NOMO-1 treated with dmso at 0.1 percent for 144 hours (cell line): Measurements from ENCODE around the gene SLC1A2.

Experiments used
- DNase-seq: peaks from one replicate; lab custom pipeline; 2025; ENCODE audit not compliant: unreplicated experiment; lab: John Stamatoyannopoulos, UW

The SLC1A2 gene

DNA sequence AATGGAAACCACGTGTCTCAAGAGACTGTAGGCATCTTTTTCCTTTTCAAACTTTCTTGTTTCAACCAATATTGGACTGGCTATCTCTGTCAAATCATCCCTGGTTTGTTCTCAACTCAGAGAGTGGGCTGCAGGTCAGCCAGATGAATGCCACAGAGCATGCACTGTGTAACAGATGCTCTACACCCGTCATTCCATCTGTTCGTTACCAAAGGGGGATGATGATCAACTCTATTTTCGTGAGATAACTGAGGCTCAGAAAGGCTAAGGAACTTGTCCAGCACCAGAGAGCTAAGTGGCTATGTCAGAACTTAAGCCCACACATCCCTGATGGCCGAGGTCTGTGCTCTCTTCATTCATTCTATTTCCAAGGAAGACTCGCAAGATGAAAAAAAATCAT, 42.1 kb downstream of the SLC1A2 start:
- DNase-seq = no peak

GRCh38 chr11:35376613-35377012, 42.7 kb downstream of the SLC1A2 start:
- DNase-seq = no peak

DNA sequence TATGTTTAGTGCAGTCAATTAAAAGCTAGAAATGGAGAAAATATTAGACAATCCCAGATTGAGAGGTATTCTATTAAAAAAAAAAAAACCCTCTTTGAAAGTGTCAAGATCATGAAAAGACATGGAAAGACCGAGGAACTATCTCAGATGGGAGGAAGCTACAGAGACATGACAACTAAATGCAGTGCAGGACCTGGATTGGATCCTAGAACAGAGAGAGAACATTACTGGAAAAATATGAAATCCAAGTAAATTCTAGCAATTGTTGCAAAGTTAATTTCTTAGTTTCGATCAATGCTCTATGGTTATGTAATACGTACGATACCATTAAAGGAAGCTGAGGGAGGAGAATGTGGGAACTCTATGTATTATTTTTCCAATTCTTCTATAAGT, 43.2 kb downstream of the SLC1A2 start:
- DNase-seq = no peak

DNA sequence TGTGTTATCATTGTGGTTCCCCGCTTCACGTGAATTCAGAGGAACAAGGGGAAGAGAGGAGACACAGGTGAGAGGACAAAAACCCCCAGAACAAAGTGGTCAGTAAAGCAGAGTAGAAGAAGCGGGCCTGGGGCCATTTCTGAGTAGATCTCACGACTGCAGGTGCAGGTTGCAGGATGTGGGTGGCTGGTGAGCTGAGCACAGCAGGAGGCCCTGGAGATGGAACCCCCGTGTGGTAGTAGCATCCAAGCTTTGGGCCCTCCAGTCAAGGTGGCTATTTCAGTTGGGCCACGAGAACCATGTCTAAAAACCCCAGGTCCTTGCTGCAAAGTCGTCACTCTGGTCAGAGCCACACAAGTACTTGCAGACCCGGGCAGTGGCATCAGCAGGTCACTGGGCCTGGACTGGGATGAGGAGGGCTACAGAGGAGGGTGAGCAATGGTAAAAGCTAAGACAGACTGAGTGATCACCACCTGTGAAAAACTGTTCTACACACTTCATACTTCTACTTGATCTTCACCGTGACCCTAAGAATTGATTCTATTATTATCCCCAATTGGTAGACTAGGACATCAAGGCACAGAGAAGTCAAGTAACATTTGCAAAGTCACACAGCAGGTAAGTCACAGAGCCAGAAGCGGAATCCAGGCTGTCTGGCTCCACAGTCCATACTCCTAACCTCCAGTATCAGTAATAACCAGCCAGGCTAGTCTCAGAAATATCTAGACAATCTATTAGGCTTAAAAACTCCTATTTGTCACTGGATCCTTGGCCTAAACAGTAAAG, 43.8 kb downstream of the SLC1A2 start:
- DNase-seq = no peak

- no peak for DNase-seq
These were observed 45.9 kb downstream of the SLC1A2 start for GRCh38 chr11:35373284-35373933.

DNA sequence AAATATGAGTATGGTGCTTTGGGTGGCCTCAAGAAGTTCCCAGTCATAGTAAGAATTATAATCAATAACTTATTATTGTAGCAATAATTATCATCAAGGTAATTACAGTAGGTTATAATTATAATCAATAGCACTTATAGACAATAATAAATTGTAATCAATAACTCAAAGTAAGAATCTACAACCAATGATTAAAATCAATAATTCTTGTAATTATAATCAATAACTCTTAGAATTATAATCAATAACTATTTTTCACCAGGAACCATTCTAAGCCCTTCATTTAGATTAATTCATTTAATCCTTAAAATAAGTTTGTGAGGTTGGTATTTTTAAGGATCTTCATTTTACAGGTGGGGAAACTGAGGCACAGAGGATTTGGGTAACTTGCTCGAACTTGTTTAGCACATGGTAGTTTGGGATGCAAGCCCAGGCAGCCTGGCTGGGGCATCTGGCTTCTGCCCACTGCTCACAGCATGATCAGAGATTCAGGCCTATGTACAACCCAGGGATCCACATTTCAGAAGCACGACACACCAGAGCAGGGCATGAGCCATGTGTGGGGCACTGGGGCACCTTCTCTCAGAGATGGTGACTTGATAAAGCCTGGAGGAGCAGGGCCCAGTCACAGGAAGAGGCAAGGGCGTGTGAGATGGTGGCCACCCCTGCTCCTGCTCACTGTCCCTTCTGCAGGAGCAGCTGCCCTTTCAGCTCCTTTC, 46.6 kb downstream of the SLC1A2 start:
- DNase-seq = no peak

GRCh38 chr11:35367491-35367890, 51.9 kb downstream of the SLC1A2 start:
- DNase-seq = no peak

DNA sequence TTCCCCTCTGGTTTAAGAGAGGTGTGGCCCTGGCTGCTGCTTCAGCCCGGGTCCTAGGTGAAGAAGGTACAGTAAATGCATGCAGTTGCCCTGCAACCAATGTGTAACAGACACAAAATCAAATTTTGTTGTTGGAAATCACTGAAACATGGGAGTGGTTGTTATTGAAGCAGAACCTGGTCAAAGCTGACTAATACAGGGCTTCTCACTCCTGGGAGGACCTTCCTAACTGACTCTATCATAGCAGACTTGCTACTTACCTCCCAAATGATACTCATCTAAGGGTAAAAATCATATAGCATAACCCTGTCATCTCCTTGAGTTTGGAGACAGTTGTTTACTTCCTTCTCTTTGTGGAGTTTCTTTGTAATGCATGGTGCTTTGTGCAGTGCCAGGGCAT, 52.6 kb downstream of the SLC1A2 start:
- no peak for DNase-seq

DNA sequence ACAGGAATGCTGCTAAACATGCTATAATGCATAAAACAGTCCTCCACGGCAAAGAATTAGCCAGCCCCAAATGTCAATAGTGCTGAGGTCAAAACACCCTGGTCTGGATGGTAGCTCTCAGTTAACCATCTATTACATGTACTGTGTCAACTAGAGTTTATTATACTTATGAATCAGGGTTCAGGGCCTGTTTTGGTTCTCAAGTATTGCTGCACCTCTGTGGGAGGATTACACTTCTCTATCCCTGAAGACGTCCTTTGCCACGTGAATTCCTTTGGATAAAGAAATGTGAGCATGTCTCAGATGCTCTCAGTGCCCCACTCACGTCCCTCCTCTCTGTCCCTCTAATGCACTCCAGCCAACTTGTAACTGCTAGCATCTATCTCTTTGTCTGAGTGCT, 53.4 kb downstream of the SLC1A2 start:
- no peak for DNase-seq

GRCh38 chr11:35365395-35365794, 54.0 kb downstream of the SLC1A2 start:
- no peak for DNase-seq

GRCh38 chr11:35363854-35364780, 55.2 kb downstream of the SLC1A2 start:
- no peak for DNase-seq

DNA sequence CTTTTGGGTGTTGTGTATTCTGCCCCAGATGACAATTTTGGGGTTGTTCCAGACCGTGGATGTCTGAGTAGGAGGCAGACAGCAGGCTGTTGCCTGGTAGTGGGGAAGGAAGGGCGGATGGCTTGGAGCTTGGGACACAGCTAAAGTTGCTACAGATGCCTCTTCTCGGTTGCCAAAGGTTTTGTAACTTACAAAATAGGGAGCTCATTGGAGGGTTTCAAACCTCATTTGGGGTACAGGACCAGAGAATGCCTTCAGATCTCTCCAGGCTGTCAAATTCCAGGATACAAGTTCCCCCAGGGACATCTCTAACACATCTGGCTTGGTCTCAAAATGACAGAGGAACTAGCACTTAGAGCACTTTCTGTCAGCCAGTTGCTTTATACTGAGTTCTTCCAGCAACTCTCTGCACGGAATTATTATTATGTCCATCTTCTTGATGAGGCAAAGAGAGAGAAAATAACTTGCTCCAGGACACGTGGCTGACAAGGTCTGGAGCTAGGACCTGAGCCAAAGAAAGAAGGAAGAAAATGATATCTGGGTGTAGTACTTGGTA, 56.0 kb downstream of the SLC1A2 start:
- DNase-seq = no peak

DNA sequence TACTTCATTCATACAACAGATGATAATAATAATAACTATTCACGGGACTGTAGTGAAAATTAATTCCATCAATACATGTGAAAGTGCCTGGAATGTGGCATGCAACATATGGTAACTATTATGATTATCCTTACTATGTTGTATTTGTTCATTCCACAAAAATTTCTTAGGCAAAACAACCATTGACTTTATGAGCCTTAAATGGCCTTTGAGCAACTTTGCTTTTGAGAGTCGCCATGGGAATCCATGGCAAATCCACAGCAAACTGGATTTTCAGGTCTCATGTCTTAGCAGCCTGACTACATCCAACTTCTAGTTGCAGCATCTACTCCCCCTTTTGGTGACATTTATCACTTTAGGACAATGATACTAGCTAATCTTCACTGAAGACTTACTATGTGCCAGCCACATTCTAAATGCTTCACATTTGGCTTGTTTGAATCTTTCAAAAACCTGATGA, 56.8 kb downstream of the SLC1A2 start:
- DNase-seq = no peak

DNA sequence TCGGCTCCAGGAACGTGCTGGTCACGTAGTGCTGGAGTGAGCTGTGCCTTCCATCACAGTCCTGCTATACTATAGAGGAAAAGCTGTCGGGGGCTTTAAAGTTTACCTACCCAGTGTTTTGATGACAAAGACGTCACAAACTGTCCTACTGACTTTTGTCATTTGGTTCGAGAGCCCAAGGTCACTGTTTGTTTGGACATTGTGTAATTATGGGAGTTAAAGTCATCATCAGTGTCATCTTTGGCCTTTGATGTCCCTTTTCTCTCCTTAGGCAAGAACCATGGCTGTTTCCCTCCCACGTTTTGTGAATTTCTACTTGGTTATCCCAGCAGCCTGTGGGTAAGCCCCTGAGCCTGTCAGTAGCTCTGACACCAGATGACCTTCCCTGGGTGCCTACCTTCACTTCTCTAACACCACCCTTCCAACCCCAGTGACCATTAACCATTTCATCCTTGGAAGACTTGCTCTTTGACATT, 59.3 kb downstream of the SLC1A2 start:
- no peak for DNase-seq

- no peak for DNase-seq
These were observed 59.9 kb downstream of the SLC1A2 start for GRCh38 chr11:35359321-35360054.

DNA sequence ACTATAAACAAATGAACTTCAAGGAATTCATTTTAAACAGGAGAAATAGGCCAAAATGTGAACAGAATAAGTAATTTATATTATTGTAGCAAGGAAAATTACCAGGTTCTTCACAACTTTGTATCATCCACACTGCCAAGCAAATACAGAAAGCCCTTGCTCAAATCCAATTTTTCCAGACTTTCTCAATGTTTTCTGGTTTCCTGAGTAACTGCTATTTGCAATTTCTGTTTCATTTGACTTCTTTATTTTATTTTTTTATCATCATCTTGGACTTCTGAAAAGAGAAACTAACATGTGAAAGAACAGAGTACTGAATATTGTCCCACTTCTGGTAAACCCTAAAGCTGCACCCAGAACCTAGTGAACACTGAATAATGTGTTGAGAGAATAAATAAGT, 61.0 kb downstream of the SLC1A2 start:
- no peak for DNase-seq

GRCh38 chr11:35357923-35358322, 61.4 kb downstream of the SLC1A2 start:
- DNase-seq = no peak

DNA sequence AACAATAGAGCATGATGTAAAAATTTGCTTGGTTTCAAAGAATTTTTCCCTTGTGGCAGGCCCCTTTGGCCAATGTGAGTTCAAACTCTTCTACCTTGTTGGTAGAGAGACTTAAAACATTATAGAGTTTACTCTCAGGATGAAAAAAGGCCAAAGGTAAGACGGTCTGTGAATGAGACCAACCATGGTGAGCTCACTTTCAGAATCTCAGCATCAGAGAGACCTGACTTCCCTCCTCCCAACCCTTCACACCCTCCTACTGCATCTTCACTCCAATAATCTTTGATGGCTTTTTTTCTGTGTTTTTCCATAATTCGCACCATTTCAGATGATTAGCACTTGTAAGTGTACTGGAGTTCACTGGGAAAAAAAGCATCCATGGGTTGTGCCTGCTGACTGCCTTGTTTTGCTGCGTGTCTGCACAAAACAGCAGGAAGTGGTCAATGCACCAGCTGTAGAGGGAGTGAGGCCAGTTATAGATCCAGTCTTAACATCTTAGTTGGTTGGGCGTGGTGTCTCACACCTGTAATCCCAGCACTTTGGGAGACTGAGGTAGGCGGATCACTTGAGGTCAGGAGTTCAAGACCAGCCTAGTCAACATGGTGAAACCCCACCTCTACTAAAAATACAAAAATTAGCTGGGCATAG, 64.1 kb downstream of the SLC1A2 start:
- no peak for DNase-seq

DNA sequence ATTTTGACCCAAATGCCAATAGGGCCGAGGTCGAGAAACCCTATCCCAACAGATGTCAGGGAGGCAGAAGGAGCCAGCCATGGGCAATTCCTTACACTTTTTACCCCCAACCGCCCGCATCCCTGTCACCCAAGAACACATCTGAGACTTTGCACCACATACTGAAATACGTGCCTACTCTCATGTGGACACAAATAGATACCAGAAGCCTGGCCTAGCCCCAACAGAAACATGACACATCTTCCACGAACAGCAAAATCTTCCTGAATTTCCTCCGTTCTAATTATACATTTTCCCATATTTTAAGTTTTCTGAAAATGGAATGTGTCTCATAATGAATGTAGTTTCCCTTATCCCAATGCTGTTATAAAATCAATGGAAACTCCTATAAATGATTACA, 64.7 kb downstream of the SLC1A2 start:
- DNase-seq = no peak
